ENCODE data around the gene XPO5.

The XPO5 gene

GRCh38 chr6:43575772-43576551 is at the start of gene XPO5, which contains the start of gene POLH:
Gene XPO5 (minus strand): TSS chr6:43576038. CDS start chr6:43575864, 174 bp downstream.
Gene POLH (plus strand): TSS chr6:43576185. CDS start chr6:43582320, 6,135 bp downstream.
- H2AFZ ChIP-seq (ENCODE audit: low read depth, low read length) = peak within 1 kb of the TSS; percentile 62
- H3K36me3 ChIP-seq (ENCODE audit: insufficient read depth, low read length) = peaks cover 25% of the 10 kb centered on the region
- peaks cover 3% of the 10 kb centered on the region for H3K9me3 ChIP-seq (ENCODE audit: low read length)
- H3K27me3 ChIP-seq (ENCODE audit: insufficient read depth, low read length) = no peaks in the 10 kb centered on the region
- peaks cover 15% of the 10 kb centered on the region for H3K4me1 ChIP-seq (ENCODE audit: insufficient read depth, low read length)
- H3K4me3 ChIP-seq (ENCODE audit: low read length) = peak within 1 kb of the TSS; percentile 86

GRCh38 chr6:43625393-43625992 is 49.7 kb upstream of the XPO5 start:
- Histone ChIP-seq H2AFZ (ENCODE audit: low read depth, low read length) (no peak overlapping the region), H3K4me1 (ENCODE audit: insufficient read depth, low read length) (peaks cover 9% of the 10 kb centered on the region), H3K9me3 (ENCODE audit: low read length) (no peaks in the 10 kb centered on the region), H3K36me3 (ENCODE audit: insufficient read depth, low read length) (peaks cover 48% of the 10 kb centered on the region), H3K27me3 (ENCODE audit: insufficient read depth, low read length) (no peaks in the 10 kb centered on the region), H3K4me3 (ENCODE audit: low read length) (no peak overlapping the region)

- Histone ChIP-seq H3K4me1 (ENCODE audit: insufficient read depth, low read length) (peaks cover 5% of the 10 kb centered on the region), H3K36me3 (ENCODE audit: insufficient read depth, low read length) (peaks cover 53% of the 10 kb centered on the region), H3K27me3 (ENCODE audit: insufficient read depth, low read length) (no peaks in the 10 kb centered on the region), H2AFZ (ENCODE audit: low read depth, low read length) (no peak overlapping the region), H3K9me3 (ENCODE audit: low read length) (no peaks in the 10 kb centered on the region), H3K4me3 (ENCODE audit: low read length) (no peak overlapping the region)
Measured at GRCh38 chr6:43624786-43625288, 49.0 kb upstream of the XPO5 start.

- no peaks in the 10 kb centered on the region for H3K9me3 ChIP-seq (ENCODE audit: low read length)
- peaks cover 58% of the 10 kb centered on the region for H3K36me3 ChIP-seq (ENCODE audit: insufficient read depth, low read length)
Measured at GRCh38 chr6:43623880-43624785, 48.3 kb upstream of the XPO5 start.

GRCh38 chr6:43622541-43622940 is 46.7 kb upstream of the XPO5 start:
- Histone ChIP-seq H3K36me3 (ENCODE audit: insufficient read depth, low read length) (peaks cover 58% of the 10 kb centered on the region), H3K27me3 (ENCODE audit: insufficient read depth, low read length) (no peaks in the 10 kb centered on the region), H2AFZ (ENCODE audit: low read depth, low read length) (no peak overlapping the region), H3K9me3 (ENCODE audit: low read length) (no peaks in the 10 kb centered on the region), H3K4me3 (ENCODE audit: low read length) (no peak overlapping the region), H3K4me1 (ENCODE audit: insufficient read depth, low read length) (no peaks in the 10 kb centered on the region)

More at GRCh38 chr6:43623880-43624785, 48.3 kb upstream of the XPO5 start:
- H2AFZ ChIP-seq (ENCODE audit: low read depth, low read length) = no peak overlapping the region
- H3K4me3 ChIP-seq (ENCODE audit: low read length) = no peak overlapping the region
- peaks cover 5% of the 10 kb centered on the region for H3K4me1 ChIP-seq (ENCODE audit: insufficient read depth, low read length)
- H3K27me3 ChIP-seq (ENCODE audit: insufficient read depth, low read length) = no peaks in the 10 kb centered on the region

- Histone ChIP-seq H2AFZ (ENCODE audit: low read depth, low read length) (no peak overlapping the region), H3K4me1 (ENCODE audit: insufficient read depth, low read length) (no peaks in the 10 kb centered on the region), H3K36me3 (ENCODE audit: insufficient read depth, low read length) (peaks cover 58% of the 10 kb centered on the region), H3K4me3 (ENCODE audit: low read length) (no peak overlapping the region), H3K9me3 (ENCODE audit: low read length) (no peaks in the 10 kb centered on the region), H3K27me3 (ENCODE audit: insufficient read depth, low read length) (no peaks in the 10 kb centered on the region)
Measured at GRCh38 chr6:43621836-43622180, 46.0 kb upstream of the XPO5 start.

GRCh38 chr6:43621078-43621835 is 45.4 kb upstream of the XPO5 start:
- H3K36me3 ChIP-seq (ENCODE audit: insufficient read depth, low read length) = peaks cover 57% of the 10 kb centered on the region
- H3K27me3 ChIP-seq (ENCODE audit: insufficient read depth, low read length) = no peaks in the 10 kb centered on the region
- no peak overlapping the region for H3K4me3 ChIP-seq (ENCODE audit: low read length)
- H3K4me1 ChIP-seq (ENCODE audit: insufficient read depth, low read length) = no peaks in the 10 kb centered on the region
- no peak overlapping the region for H2AFZ ChIP-seq (ENCODE audit: low read depth, low read length)
- H3K9me3 ChIP-seq (ENCODE audit: low read length) = no peaks in the 10 kb centered on the region

GRCh38 chr6:43616725-43617472 is 41.1 kb upstream of the XPO5 start:
- Histone ChIP-seq H3K27me3 (ENCODE audit: insufficient read depth, low read length) (no peaks in the 10 kb centered on the region), H3K4me1 (ENCODE audit: insufficient read depth, low read length) (no peaks in the 10 kb centered on the region), H2AFZ (ENCODE audit: low read depth, low read length) (no peak overlapping the region), H3K9me3 (ENCODE audit: low read length) (no peaks in the 10 kb centered on the region), H3K36me3 (ENCODE audit: insufficient read depth, low read length) (peaks cover 41% of the 10 kb centered on the region), H3K4me3 (ENCODE audit: low read length) (no peak overlapping the region)

GRCh38 chr6:43614396-43614730 is 38.5 kb upstream of the XPO5 start:
- Histone ChIP-seq H3K4me1 (ENCODE audit: insufficient read depth, low read length) (no peaks in the 10 kb centered on the region), H2AFZ (ENCODE audit: low read depth, low read length) (no peak overlapping the region), H3K9me3 (ENCODE audit: low read length) (no peaks in the 10 kb centered on the region), H3K4me3 (ENCODE audit: low read length) (no peak overlapping the region), H3K27me3 (ENCODE audit: insufficient read depth, low read length) (no peaks in the 10 kb centered on the region), H3K36me3 (ENCODE audit: insufficient read depth, low read length) (peaks cover 36% of the 10 kb centered on the region)

- no peaks in the 10 kb centered on the region for H3K9me3 ChIP-seq (ENCODE audit: low read length)
- peaks cover 35% of the 10 kb centered on the region for H3K36me3 ChIP-seq (ENCODE audit: insufficient read depth, low read length)
- no peaks in the 10 kb centered on the region for H3K4me1 ChIP-seq (ENCODE audit: insufficient read depth, low read length)
- H2AFZ ChIP-seq (ENCODE audit: low read depth, low read length) = no peak overlapping the region
- no peaks in the 10 kb centered on the region for H3K27me3 ChIP-seq (ENCODE audit: insufficient read depth, low read length)
- no peak overlapping the region for H3K4me3 ChIP-seq (ENCODE audit: low read length)
Measured at GRCh38 chr6:43613721-43614395, 38.0 kb upstream of the XPO5 start.

- peaks cover 47% of the 10 kb centered on the region for H3K36me3 ChIP-seq (ENCODE audit: insufficient read depth, low read length)
- H3K4me3 ChIP-seq (ENCODE audit: low read length) = no peak overlapping the region
- no peaks in the 10 kb centered on the region for H3K4me1 ChIP-seq (ENCODE audit: insufficient read depth, low read length)
- H2AFZ ChIP-seq (ENCODE audit: low read depth, low read length) = no peak overlapping the region
- no peaks in the 10 kb centered on the region for H3K27me3 ChIP-seq (ENCODE audit: insufficient read depth, low read length)
- no peaks in the 10 kb centered on the region for H3K9me3 ChIP-seq (ENCODE audit: low read length)
Measured at GRCh38 chr6:43610431-43610830, 34.6 kb upstream of the XPO5 start.

All from neuron (in vitro differentiated cells).